ENCODE data around the gene ACO2. TPM values are rescaled to one million over a fixed set of nuclear protein-coding genes. Genes with fewer than 3 reads are reported as not detected.

The ACO2 gene
- total RNA-seq, 1 donor from 2014 or later, result 78.6 TPM

GRCh38 chr22:41504816-41505215 lies 35.9 kb downstream of the ACO2 start:
- DNase-seq (ENCODE audit: extremely low spot score in 2 of 2), result no peak
- Histone ChIP-seq H3K9me3 (no peaks in the 10 kb centered on the region), H3K36me3 (peaks cover 0 to 22% of the 10 kb centered on the region in 2 donors), H3K4me1 (peaks cover 9% of the 10 kb centered on the region), H3K27me3 (no peaks in the 10 kb centered on the region), H3K27ac (no peak overlapping the region), H3K4me3 (no peak overlapping the region)
- TF ChIP-seq POLR2A (IDR thresholded peaks at IDR 0.05) (no peak), CTCF (IDR thresholded peaks at IDR 0.05) (no peak), POLR2AphosphoS5 (IDR thresholded peaks at IDR 0.05; ENCODE audit: insufficient read depth in 1 of 2, low read depth in 1 of 2) (no peak)
- intact Hi-C loops (cut with DNase I), result loop anchor here (1.0 kb wide), 1 partner anchor 32 kb away; no protein-coding TSS in a partner anchor

DNA sequence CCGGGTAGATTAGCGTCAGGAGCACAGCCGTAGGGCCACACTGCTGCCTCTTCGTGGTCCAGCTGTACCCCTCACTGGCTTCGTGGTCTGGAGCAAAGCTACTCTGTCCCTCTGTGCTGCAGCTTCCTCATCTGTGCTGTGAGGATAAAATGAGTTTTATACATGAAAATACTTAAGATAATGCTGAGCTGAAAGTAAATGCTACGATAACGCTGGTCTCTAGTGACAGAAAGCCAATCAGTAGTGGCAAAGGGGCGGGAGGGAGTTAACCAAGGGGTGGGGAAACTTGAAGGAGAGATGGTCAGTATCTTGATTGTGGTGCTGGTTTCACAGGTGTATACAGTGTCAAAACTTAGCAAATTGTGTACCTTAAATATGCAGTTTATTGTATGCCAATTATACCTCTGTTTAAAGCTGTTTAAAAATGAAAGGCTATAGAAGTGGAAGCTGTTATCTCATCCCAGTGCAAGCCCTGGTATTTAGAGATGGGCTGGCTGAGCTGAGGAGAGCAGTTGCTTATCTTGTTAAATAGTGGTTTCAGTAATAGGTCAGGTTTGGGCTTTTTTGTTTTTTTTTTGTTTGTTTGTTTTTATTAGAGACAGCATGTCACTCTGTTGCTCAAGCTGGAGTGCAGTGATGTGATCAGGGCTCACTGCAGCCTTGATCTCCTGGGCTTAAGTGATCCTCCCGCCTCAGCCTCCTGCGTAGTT lies 36.7 kb downstream of the ACO2 start:
- intact Hi-C loops (cut with DNase I), result loop anchor here (1.0 kb wide), 1 partner anchor 32 kb away; no protein-coding TSS in a partner anchor
- H3K27ac ChIP-seq, result no peak overlapping the region

DNA sequence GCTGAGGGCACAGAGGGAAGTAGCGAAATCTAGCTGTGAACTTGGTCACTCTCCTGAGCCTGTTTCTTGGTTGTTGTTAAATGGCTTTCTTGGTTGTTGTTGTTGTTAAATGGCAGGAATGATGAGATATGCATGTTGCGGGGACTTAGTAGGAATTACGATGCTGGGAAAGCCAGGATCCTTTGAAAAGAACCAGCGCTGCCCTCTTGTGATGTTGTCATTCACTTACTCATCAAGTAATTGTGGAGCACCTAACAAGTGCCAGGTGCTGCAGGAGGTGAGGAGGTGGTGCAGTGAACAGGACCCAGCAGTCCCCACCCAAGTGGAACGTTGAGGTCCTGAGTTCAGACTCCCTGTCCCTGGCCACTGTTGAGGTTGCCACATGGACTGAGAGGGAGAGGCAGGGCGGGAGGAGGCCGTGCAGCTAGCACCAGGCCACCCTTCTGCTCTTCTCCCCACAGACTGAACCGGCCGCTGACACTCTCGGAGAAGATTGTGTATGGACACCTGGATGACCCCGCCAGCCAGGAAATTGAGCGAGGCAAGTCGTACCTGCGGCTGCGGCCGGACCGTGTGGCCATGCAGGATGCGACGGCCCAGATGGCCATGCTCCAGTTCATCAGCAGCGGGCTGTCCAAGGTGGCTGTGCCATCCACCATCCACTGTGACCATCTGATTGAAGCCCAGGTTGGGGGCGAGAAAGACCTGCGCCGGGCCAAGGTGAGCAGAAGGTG lies 38.6 kb downstream of the ACO2 start:
- intact Hi-C loops (cut with DNase I), result no loop called here
- Histone ChIP-seq H3K36me3 (peaks cover 0 to 17% of the 10 kb centered on the region in 2 donors), H3K4me3 (no peak overlapping the region), H3K27ac (no peak overlapping the region), H3K27me3 (no peaks in the 10 kb centered on the region), H3K4me1 (peaks cover 11% of the 10 kb centered on the region), H3K9me3 (no peaks in the 10 kb centered on the region)
- no peak for DNase-seq (ENCODE audit: extremely low spot score in 2 of 2)
- TF ChIP-seq POLR2A (IDR thresholded peaks at IDR 0.05), result no peak
- TF ChIP-seq CTCF (IDR thresholded peaks at IDR 0.05), result no peak

More for the DNA sequence above, 36.7 kb downstream of the ACO2 start:
- no peak for DNase-seq (ENCODE audit: extremely low spot score in 2 of 2)
- Histone ChIP-seq H3K27me3 (no peaks in the 10 kb centered on the region), H3K4me1 (peaks cover 9% of the 10 kb centered on the region), H3K4me3 (no peak overlapping the region), H3K9me3 (no peaks in the 10 kb centered on the region), H3K36me3 (peaks cover 0 to 13% of the 10 kb centered on the region in 2 donors)
- TF ChIP-seq POLR2A (IDR thresholded peaks at IDR 0.05) (no peak), CTCF (IDR thresholded peaks at IDR 0.05) (no peak), POLR2AphosphoS5 (IDR thresholded peaks at IDR 0.05; ENCODE audit: insufficient read depth in 1 of 2, low read depth in 1 of 2) (no peak)

- intact Hi-C loops (cut with DNase I), result no loop called here
- Histone ChIP-seq H3K27me3 (no peaks in the 10 kb centered on the region), H3K9me3 (no peaks in the 10 kb centered on the region), H3K4me3 (no peak overlapping the region), H3K4me1 (peaks cover 22% of the 10 kb centered on the region), H3K36me3 (peaks cover 0 to 15% of the 10 kb centered on the region in 2 donors), H3K27ac (peak overlapping the region; percentile 59)
- TF ChIP-seq POLR2A (IDR thresholded peaks at IDR 0.05) (no peak), POLR2AphosphoS5 (IDR thresholded peaks at IDR 0.05; ENCODE audit: insufficient read depth in 1 of 2, low read depth in 1 of 2) (no peak), CTCF (IDR thresholded peaks at IDR 0.05) (no peak)
- no peak for DNase-seq (ENCODE audit: extremely low spot score in 2 of 2)
Measured at GRCh38 chr22:41508770-41509170, 39.9 kb downstream of the ACO2 start.
